GM21619 (cell line): ENCODE measurements around the gene C2orf80.
"Not testable (repeated sequence)": the region's sequence is repeated elsewhere in the genome, so short reads cannot be mapped to it uniquely, and the experiment has no call there.

ENCODE experiments used
- ATAC-seq: cut with Tn5 transposase; IDR thresholded peaks from one replicate; pipeline ENCODE4 v1.9.1; 2021; ENCODE audit not compliant: unreplicated experiment

The C2orf80 gene

GRCh38 chr2:208135794-208136715, 53.8 kb downstream of the C2orf80 start:
- ATAC-seq = no peak

DNA sequence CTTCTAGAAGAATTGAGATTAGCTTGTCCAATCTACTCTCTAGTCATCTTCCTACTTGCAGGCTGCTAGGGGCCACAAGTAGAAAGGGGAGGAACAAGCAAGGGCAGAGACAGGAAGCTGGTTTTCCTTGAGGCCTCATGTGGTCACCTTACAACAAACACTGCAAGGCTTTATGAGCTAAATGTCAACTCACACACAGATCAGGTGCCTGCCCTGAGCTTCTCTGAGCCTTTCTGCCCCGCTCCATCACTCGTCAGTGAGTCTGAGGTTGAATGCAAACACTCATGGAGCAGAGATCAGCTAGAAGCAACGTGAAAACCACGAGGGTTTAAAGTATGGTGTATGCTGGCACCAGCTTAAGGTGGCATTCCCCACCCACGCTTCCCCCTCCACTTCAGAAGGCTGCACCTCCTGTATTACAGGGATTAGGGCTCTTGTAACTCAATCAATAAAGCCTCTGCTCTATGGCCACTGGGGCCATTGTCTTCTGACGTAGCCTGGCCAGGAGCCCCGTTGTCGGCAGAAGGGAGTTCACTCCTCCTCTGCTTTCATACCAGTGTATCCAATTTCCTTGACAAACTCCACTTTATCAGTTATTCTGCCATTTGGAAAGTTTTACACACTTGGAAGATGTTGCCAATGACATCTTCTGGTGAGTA, 54.8 kb downstream of the C2orf80 start:
- ATAC-seq = peak; percentile 78

DNA sequence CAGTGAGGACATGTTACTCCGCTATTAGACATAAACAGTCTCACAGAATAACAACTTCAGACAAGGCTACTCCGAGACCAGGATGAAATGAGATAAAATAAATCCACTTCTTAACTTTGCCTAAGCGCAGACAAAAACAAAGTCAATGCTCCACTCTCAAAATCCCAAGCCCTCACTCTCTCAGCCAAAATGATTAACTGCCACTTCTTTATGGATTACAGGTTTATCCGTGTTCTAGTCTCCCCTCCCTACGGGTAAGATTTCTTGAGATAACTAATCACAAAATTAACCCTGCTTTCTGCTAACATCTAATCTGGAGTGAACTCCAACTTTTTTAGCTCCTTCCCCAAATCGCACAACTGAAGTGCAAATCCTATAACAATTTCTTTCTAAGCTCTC, 59.1 kb downstream of the C2orf80 start:
- no peak for ATAC-seq

DNA sequence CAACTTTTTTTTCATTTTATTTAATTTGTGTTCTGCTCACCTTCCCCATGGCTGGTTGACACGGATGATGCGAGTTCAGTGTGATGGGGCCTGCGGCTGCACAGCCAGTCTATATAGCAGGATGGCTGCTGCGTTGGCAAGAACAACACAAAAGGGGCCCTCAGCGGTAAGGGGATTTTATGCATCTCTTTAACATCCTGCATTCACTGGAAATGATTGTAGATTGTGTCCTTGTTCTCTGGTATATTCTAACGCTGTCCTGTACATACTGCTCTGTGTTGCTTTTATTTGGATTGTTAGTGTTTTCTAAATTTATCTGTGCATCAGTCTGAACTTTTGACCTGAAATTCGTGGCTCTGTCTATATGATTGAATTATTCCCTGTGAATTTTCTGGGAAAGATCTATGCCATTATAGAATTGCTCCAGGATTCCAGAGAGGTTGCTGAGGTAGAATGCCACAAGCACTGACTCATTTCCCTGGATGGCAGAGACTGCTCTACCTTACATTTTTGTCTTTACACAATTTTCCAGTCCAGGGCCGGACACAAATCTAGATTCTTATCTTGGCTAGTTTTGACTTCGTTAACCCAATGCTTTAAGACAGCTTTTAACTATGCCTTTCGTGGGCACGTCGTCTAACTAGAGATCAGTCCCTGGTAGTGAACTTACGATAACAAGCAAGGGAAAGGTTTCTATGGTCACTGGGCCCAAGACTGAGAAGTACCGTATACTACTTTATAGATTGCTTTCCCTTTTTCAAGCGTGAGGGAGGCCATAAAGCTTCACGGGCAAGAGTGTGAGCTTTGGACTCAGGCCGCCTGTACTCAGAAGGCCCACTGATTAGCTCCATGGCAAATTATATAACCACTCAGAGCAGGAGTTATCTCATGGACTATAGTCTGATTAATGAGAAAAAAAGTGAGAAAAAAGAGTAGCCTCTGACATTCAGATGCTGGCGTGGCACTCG, 59.8 kb downstream of the C2orf80 start, which contains the start of gene CRYGC:
CRYGC (minus strand) TSS at position 85 of the 968 bp plus-strand sequence; CDS start at position 49, 36 bp downstream.
- ATAC-seq = no peak

GRCh38 chr2:208128136-208128535, 61.7 kb downstream of the C2orf80 start:
- no peak for ATAC-seq

GRCh38 chr2:208127090-208127489, 62.7 kb downstream of the C2orf80 start:
- no peak for ATAC-seq

DNA sequence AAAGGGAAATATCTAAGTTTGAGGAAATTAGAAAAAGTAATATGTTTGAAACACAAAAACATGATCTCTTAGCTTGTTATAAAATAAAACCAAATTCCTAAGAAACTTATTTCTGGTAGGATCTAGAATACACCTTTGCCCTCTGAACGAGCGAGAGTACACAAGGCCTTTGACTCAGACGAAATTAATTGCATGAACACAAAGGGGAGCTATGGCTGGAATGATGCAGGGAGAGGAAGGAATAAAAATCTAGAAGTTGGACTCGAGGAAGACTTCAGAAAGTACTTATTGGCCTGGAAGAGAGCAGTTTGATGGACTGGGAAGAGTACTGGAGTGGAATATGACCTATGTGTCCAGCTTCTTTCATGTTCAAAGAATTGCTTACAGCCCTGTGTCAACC, 64.6 kb downstream of the C2orf80 start:
- ATAC-seq = no peak

GRCh38 chr2:208124013-208124715, 65.7 kb downstream of the C2orf80 start, which contains the start of gene CRYGD:
Gene CRYGD, minus strand, starts transcription at chr2:208124524. Its CDS starts 51 bp downstream, at chr2:208124473.
- not testable (repeated sequence) for ATAC-seq

GRCh38 chr2:208122248-208122647, 67.6 kb downstream of the C2orf80 start:
- ATAC-seq = no peak

GRCh38 chr2:208118918-208119317, 70.9 kb downstream of the C2orf80 start:
- ATAC-seq = no peak

DNA sequence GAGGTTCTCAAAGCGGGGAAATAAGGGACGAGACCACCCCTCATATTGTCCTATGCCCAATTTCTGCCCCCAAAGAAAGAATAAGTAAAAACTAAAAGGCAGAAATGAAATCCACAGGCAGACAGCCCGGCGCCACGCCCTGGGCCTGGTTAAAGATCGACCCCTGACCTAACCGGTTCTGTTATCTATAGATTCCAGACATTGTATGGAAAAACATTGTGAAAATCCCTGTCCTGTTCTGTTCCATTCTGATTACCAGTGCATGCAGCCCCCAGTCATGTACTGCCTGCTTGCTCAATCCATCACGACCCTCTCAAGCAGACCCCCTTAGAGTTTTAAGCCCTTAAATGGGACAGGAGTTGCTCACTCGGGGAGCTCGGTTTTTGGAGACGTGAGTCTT, 72.4 kb downstream of the C2orf80 start:
- not testable (repeated sequence) for ATAC-seq
